Astrocyte (in vitro differentiated cells and primary cell): Measurements from ENCODE around the gene FCHO2. TPM values are rescaled to one million over a fixed set of nuclear protein-coding genes. Genes with fewer than 3 reads are reported as not detected.

Source experiments
- DNase-seq: peaks from one replicate; pipeline ENCODE4 v3.0.0-alpha.2; 2010; ENCODE audit warnings: low read depth
- FAIRE-seq: peaks from 2 replicates; lab custom pipeline; 2011; peaks lifted over from hg19 to GRCh38; lab: Jason Lieb, UNC
- H2AFZ ChIP-seq: 2 replicates; pipeline ENCODE4 v1.6.0; 2012; ENCODE audit warnings: low read depth, low read length, inconsistent platforms
- H3K27ac ChIP-seq: 2 replicates; pipeline ENCODE4 v1.5.1; 2011; ENCODE audit warnings: low read depth, low read length, inconsistent platforms
- H3K27me3 ChIP-seq: 2 replicates; pipeline ENCODE4 v1.6.0; 2011; ENCODE audit warnings: low read length, inconsistent platforms; ENCODE audit not compliant: insufficient read depth
- H3K36me3 ChIP-seq: 2 replicates; pipeline ENCODE4 v1.5.1; 2011; ENCODE audit warnings: low read length, inconsistent platforms; ENCODE audit not compliant: insufficient read depth
- H3K4me1 ChIP-seq: 2 replicates; pipeline ENCODE4 v1.5.1; 2011; ENCODE audit warnings: low read length, inconsistent platforms; ENCODE audit not compliant: insufficient read depth
- H3K4me2 ChIP-seq: 2 replicates; pipeline ENCODE4 v1.6.0; 2012; ENCODE audit warnings: low read length, inconsistent platforms
- H3K4me3 ChIP-seq: 2 replicates; pipeline ENCODE4 v1.5.1; 2011; ENCODE audit warnings: low read depth, mild to moderate bottlenecking, low read length, inconsistent platforms; ENCODE audit not compliant: insufficient read depth
- H3K79me2 ChIP-seq: 2 replicates; pipeline ENCODE4 v1.6.0; 2012; ENCODE audit warnings: mild to moderate bottlenecking, low read length, inconsistent platforms; ENCODE audit not compliant: insufficient read depth
- H3K9ac ChIP-seq: 2 replicates; pipeline ENCODE4 v1.6.0; 2012; ENCODE audit warnings: mild to moderate bottlenecking, low read length, inconsistent platforms
- H3K9me3 ChIP-seq: 2 replicates; pipeline ENCODE4 v1.5.1; 2012; ENCODE audit warnings: low read depth, mild to moderate bottlenecking, low read length, inconsistent platforms; ENCODE audit not compliant: insufficient read depth
- H4K20me1 ChIP-seq: 2 replicates; pipeline ENCODE4 v1.6.0; 2012; ENCODE audit warnings: low read length, inconsistent platforms; ENCODE audit not compliant: insufficient read depth
- H3K27ac Mint-ChIP-seq: one replicate; pipeline ENCODE4 v1.8.0; 2021; ENCODE audit warnings: mild to moderate bottlenecking, mixed read lengths; ENCODE audit not compliant: unreplicated experiment
- H3K27me3 Mint-ChIP-seq: one replicate; pipeline ENCODE4 v1.8.0; 2021; ENCODE audit warnings: low read depth, mixed read lengths; ENCODE audit not compliant: unreplicated experiment
- H3K36me3 Mint-ChIP-seq: one replicate; pipeline ENCODE4 v1.8.0; 2021; ENCODE audit warnings: low read depth, mixed read lengths; ENCODE audit not compliant: unreplicated experiment
- H3K4me1 Mint-ChIP-seq: one replicate; pipeline ENCODE4 v1.8.0; 2021; ENCODE audit warnings: low read depth, mixed read lengths; ENCODE audit not compliant: unreplicated experiment
- H3K4me3 Mint-ChIP-seq: one replicate; pipeline ENCODE4 v1.8.0; 2021; ENCODE audit warnings: mild to moderate bottlenecking, moderate library complexity, mixed read lengths; ENCODE audit not compliant: unreplicated experiment
- H3K9me3 Mint-ChIP-seq: one replicate; pipeline ENCODE4 v1.8.0; 2021; ENCODE audit warnings: mild to moderate bottlenecking, mixed read lengths; ENCODE audit not compliant: unreplicated experiment
- EZH2 ChIP-seq: IDR thresholded peaks from 2 replicates; pipeline ENCODE4 v1.6.1; 2012; ENCODE audit warnings: mild to moderate bottlenecking, low read length, inconsistent platforms; ENCODE audit not compliant: insufficient read depth
- total RNA-seq: library from RNA; stranded (reverse); gene quantifications from 2 replicates; pipeline ENCODE4 v1.2.1, GENCODE V29; 2021
- TF ChIP-seq, protein P1 (sequence below): IDR thresholded peaks from 2 replicates; pipeline ENCODE4 v1.5.1; 2011; ENCODE audit warnings: low read depth, mild to moderate bottlenecking, inconsistent platforms, low read length, moderate library complexity; ENCODE audit not compliant: insufficient read depth

FCHO2 gene
- total RNA-seq, 1 donor from 2014 or later = 20.7 TPM

DNA sequence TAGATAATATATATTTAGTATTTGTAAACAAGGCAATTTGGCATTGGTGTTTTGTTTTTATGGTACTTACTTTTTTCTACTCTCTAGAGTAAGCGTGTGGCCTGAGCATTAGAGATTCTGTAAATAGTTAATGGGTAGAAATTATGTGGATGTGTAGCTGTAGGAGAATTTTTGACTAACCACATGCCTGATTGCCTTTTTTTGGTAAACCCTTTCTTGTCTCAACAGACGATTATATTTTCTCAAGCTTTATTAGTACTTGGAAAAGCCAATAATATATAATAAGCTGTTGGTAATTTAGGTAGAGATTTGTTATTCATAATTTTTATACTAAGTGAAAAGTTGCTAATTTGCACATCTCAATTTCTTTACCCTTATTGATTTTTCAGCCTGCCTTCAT, 76.8 kb downstream of the FCHO2 start:
- Histone ChIP-seq H2AFZ (no peak overlapping the region), H3K4me3 (no peak overlapping the region), H3K36me3 (peaks cover 4% of the 10 kb centered on the region), H3K4me2 (no peak overlapping the region), H4K20me1 (no peaks in the 10 kb centered on the region), H3K4me1 (peaks cover 23% of the 10 kb centered on the region), H3K27me3 (no peaks in the 10 kb centered on the region), H3K27ac (peak overlapping the region; percentile 66), H3K79me2 (no peaks in the 10 kb centered on the region), H3K9ac (no peak overlapping the region), H3K9me3 (no peaks in the 10 kb centered on the region)
- Mint-ChIP-seq H3K4me1 (peaks cover 24% of the 10 kb centered on the region), H3K36me3 (no peaks in the 10 kb centered on the region), H3K4me3 (no peak overlapping the region), H3K27ac (no peak overlapping the region), H3K9me3 (no peaks in the 10 kb centered on the region), H3K27me3 (no peaks in the 10 kb centered on the region)
- DNase-seq (peak; percentile 21), FAIRE-seq (no peak)
- no peak for TF ChIP-seq EZH2
- TF ChIP-seq, protein P1, sequence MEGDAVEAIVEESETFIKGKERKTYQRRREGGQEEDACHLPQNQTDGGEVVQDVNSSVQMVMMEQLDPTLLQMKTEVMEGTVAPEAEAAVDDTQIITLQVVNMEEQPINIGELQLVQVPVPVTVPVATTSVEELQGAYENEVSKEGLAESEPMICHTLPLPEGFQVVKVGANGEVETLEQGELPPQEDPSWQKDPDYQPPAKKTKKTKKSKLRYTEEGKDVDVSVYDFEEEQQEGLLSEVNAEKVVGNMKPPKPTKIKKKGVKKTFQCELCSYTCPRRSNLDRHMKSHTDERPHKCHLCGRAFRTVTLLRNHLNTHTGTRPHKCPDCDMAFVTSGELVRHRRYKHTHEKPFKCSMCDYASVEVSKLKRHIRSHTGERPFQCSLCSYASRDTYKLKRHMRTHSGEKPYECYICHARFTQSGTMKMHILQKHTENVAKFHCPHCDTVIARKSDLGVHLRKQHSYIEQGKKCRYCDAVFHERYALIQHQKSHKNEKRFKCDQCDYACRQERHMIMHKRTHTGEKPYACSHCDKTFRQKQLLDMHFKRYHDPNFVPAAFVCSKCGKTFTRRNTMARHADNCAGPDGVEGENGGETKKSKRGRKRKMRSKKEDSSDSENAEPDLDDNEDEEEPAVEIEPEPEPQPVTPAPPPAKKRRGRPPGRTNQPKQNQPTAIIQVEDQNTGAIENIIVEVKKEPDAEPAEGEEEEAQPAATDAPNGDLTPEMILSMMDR = no peak

DNA sequence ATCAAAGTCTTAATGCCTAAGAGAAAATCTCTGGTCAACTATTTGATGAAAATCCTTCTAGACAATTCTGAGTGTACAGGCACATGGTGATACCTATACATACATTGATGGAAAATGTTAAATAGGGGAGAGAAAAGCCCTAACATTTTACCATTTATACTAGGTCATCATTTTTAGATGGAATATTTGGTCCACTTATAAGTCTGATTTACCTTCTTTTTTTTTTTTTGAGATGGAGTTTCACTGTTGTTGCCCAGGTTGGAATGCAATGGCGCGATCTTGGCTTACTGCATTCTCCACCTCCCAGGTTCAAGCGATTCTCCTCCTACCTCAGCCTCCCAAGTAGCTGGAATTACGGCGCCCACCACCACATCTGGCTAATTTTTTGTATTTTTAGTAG, 81.7 kb downstream of the FCHO2 start:
- H3K4me3 Mint-ChIP-seq = no peak overlapping the region
- Histone ChIP-seq H3K79me2 (no peaks in the 10 kb centered on the region), H3K9ac (no peak overlapping the region), H3K9me3 (no peaks in the 10 kb centered on the region), H3K36me3 (peaks cover 4% of the 10 kb centered on the region), H3K4me2 (no peak overlapping the region), H3K4me1 (no peaks in the 10 kb centered on the region), H3K27ac (no peak overlapping the region), H3K4me3 (no peak overlapping the region), H2AFZ (no peak overlapping the region), H4K20me1 (no peaks in the 10 kb centered on the region), H3K27me3 (no peaks in the 10 kb centered on the region)
- FAIRE-seq = no peak
- H3K36me3 Mint-ChIP-seq = peaks cover 5% of the 10 kb centered on the region
- DNase-seq = no peak
- H3K27me3 Mint-ChIP-seq = no peaks in the 10 kb centered on the region
- no peak overlapping the region for H3K27ac Mint-ChIP-seq
- H3K4me1 Mint-ChIP-seq = peaks cover 2% of the 10 kb centered on the region
- no peaks in the 10 kb centered on the region for H3K9me3 Mint-ChIP-seq
- no peak for TF ChIP-seq EZH2
- TF ChIP-seq, protein P1 = no peak

GRCh38 chr5:73039082-73039481, 83.2 kb downstream of the FCHO2 start:
- H3K27me3 ChIP-seq = no peaks in the 10 kb centered on the region
- TF ChIP-seq, protein P1 = no peak
- TF ChIP-seq EZH2 = no peak
- H3K27me3 Mint-ChIP-seq = no peaks in the 10 kb centered on the region
- DNase-seq = no peak
- FAIRE-seq = no peak
- no peak overlapping the region for H3K4me2 ChIP-seq
- peaks cover 4% of the 10 kb centered on the region for H3K36me3 ChIP-seq
- no peak overlapping the region for H3K27ac Mint-ChIP-seq
- no peak overlapping the region for H3K9ac ChIP-seq
- H3K4me1 ChIP-seq = no peaks in the 10 kb centered on the region
- H3K4me1 Mint-ChIP-seq = no peaks in the 10 kb centered on the region
- H3K4me3 Mint-ChIP-seq = no peak overlapping the region
- H2AFZ ChIP-seq = no peak overlapping the region
- H4K20me1 ChIP-seq = no peaks in the 10 kb centered on the region
- H3K4me3 ChIP-seq = no peak overlapping the region
- H3K36me3 Mint-ChIP-seq = peaks cover 6% of the 10 kb centered on the region
- no peaks in the 10 kb centered on the region for H3K9me3 ChIP-seq
- H3K79me2 ChIP-seq = no peaks in the 10 kb centered on the region
- no peaks in the 10 kb centered on the region for H3K9me3 Mint-ChIP-seq
- H3K27ac ChIP-seq = no peak overlapping the region
